K562 (cell line): ENCODE measurements around the gene CLCN6. TPM values are rescaled to one million over a fixed set of nuclear protein-coding genes. Genes with fewer than 3 reads are reported as not detected.

Experiments used
- CCAR2 ChIP-seq: fragments of 200-400 bp; formaldehyde crosslinking; IDR thresholded peaks from 2 replicates; pipeline ENCODE4 v1.6.1; 2017; ENCODE audit warnings: mild to moderate bottlenecking, low read depth, low read length
- CREB3L1 ChIP-seq: fragments of 450-650 bp; IDR thresholded peaks from 2 replicates; pipeline ENCODE4 v1.6.1; 2014; ENCODE audit warnings: low read depth, mild to moderate bottlenecking, moderate library complexity, borderline replicate concordance
- KAT7 ChIP-seq: sonication (generic); formaldehyde crosslinking; IDR thresholded peaks from 2 replicates; pipeline ENCODE4 v1.8.0; 2022; ENCODE audit warnings: missing genetic modification reagents, mild to moderate bottlenecking, borderline replicate concordance
- MCM3 ChIP-seq: fragments of 450-650 bp; IDR thresholded peaks from 2 replicates; pipeline ENCODE4 v1.6.1; 2016
- NCOA6 ChIP-seq: fragments of 450-650 bp; IDR thresholded peaks from 2 replicates; pipeline ENCODE4 v1.6.1; 2017; ENCODE audit warnings: mild to moderate bottlenecking
- NRF1 ChIP-seq, 2 experiments: fragments of 450-650 bp; IDR thresholded peaks in 1 of 2; conservative IDR thresholded peaks in 1 of 2; 2 replicates each; pipeline ENCODE4 v1.6.1; 2014; ENCODE audit warnings: mild to moderate bottlenecking in 2 of 2
- RAD51 ChIP-seq: fragments of 450-650 bp; IDR thresholded peaks from 2 replicates; pipeline ENCODE4 v1.7.1; 2016; ENCODE audit warnings: low read depth, mild to moderate bottlenecking, borderline replicate concordance
- RBFOX2 ChIP-seq: fragments of 200-400 bp; formaldehyde crosslinking; IDR thresholded peaks from 2 replicates; pipeline ENCODE4 v1.6.1; 2017; ENCODE audit warnings: low read depth, mild to moderate bottlenecking, low read length, moderate library complexity
- RBM34 ChIP-seq: fragments of 200-400 bp; formaldehyde crosslinking; IDR thresholded peaks from 2 replicates; pipeline ENCODE4 v1.6.1; 2018; ENCODE audit warnings: low read length, borderline replicate concordance; ENCODE audit not compliant: insufficient read depth
- SLC30A9 ChIP-seq: fragments of 250-450 bp; sonication (Bioruptor Pico); IDR thresholded peaks from 2 replicates; pipeline ENCODE4 v1.8.0; 2022; ENCODE audit warnings: mild to moderate bottlenecking, moderate library complexity
- TCF3 ChIP-seq: sonication (generic); formaldehyde crosslinking; IDR thresholded peaks from 2 replicates; pipeline ENCODE4 v1.4.0; 2020; ENCODE audit warnings: mild to moderate bottlenecking, missing genetic modification reagents
- ZKSCAN8 ChIP-seq: fragments of 200-800 bp; sonication (Bioruptor generic); IDR thresholded peaks from 2 replicates; pipeline ENCODE4 v1.6.1; 2016; ENCODE audit warnings: missing genetic modification characterization, missing compliant biosample characterization
- ZNF165 ChIP-seq: fragments of 250-450 bp; sonication (Bioruptor Pico); IDR thresholded peaks from 2 replicates; pipeline ENCODE4 v1.4.0; 2020; ENCODE audit warnings: borderline replicate concordance
- ZNF24 ChIP-seq: fragments of 450-650 bp; IDR thresholded peaks from 2 replicates; pipeline ENCODE4 v1.6.1; 2016
- ZNF699 ChIP-seq: fragments of 250-450 bp; sonication (Bioruptor Pico); IDR thresholded peaks from 2 replicates; pipeline ENCODE4 v1.8.0; 2021; ENCODE audit warnings: mild to moderate bottlenecking, moderate library complexity; ENCODE audit not compliant: insufficient replicate concordance
- ZNF780A ChIP-seq: fragments of 250-450 bp; sonication (Bioruptor Pico); IDR thresholded peaks from 2 replicates; pipeline ENCODE4 v1.5.0; 2021; ENCODE audit warnings: mild to moderate bottlenecking
- polyA plus RNA-seq, 8 experiments: library from polyadenylated mRNA; depleted of rRNA in 4 of 8; stranded (reverse) in 5 of 8; unstranded in 3 of 8; fragments of >200 nt; fragmentation: Nextera tagmentation in 2 of 8; fragmentation: Illumina TruSeq in 1 of 8; extraction: Ambion mirVana in 2 of 8; extraction: Trizol in 1 of 8; gene quantifications; 2 replicates each; pipeline versions ENCODE4 v1.2.1 to v1.2.3, GENCODE V29; 2011 to 2014; ENCODE audit warnings: inconsistent platforms in 1 of 8, missing spikeins in 1 of 8
- total RNA-seq, 7 experiments: library from RNA; depleted of rRNA in 6 of 7; stranded (reverse); fragments of >200 nt in 6 of 7; fragmentation: Illumina TruSeq in 2 of 7; extraction: Trizol in 2 of 7; gene quantifications; 2 replicates each; pipeline versions ENCODE4 v1.2.1 to v1.2.3, GENCODE V29; 2011 to 2021; ENCODE audit warnings: low replicate concordance in 1 of 7
- TF ChIP-seq, protein P1 (sequence below): IDR thresholded peaks from 2 replicates; pipeline ENCODE4 v1.6.1; 2011; ENCODE audit warnings: borderline replicate concordance, low read depth, mild to moderate bottlenecking, moderate library complexity, low read length; ENCODE audit not compliant: insufficient read depth, poor library complexity, severe bottlenecking
- TF ChIP-seq, protein P2 (sequence below): fragments of 250-450 bp; sonication (Bioruptor Pico); IDR thresholded peaks from 2 replicates; pipeline ENCODE4 v1.8.0; 2021; ENCODE audit warnings: moderate library complexity, mild to moderate bottlenecking, inconsistent platforms
- TF ChIP-seq, protein P3 (sequence below): sonication (generic); formaldehyde crosslinking; IDR thresholded peaks from 2 replicates; pipeline ENCODE4 v1.8.1; 2023; ENCODE audit warnings: mild to moderate bottlenecking, missing genetic modification reagents
- TF ChIP-seq, protein P4 (sequence below): sonication (generic); formaldehyde crosslinking; IDR thresholded peaks from 2 replicates; pipeline ENCODE4 v1.8.1; 2022; ENCODE audit warnings: missing genetic modification reagents

The CLCN6 gene
- total and polyA plus RNA-seq, 9 of the 15 experiments (the other 6 are each of a cell fraction or from before 2014, with no cell fraction given), result 2.0 to 21.8 (median 13.6) TPM

- TF ChIP-seq RBM34 (no peak), CCAR2 (no peak), ZNF165 (CRISPR knock-in tag) (0 out of 2 replicates have a peak, but pooled peaks have one; percentile 80), NRF1 (conservative IDR thresholded peaks at IDR 0.05 in 1 of 2, IDR thresholded peaks at IDR 0.05 in 1 of 2) (peak; percentile 59 to 73), ZNF699 (CRISPR knock-in tag) (no peak), ZKSCAN8 (CRISPR knock-in tag) (no peak; the same call in 1 of the 2 replicates), CREB3L1 (peak; percentile 17; the same call in 1 of the 2 replicates), RAD51 (peak; percentile 67), MCM3 (no peak), RBFOX2 (peak; percentile 78), KAT7 (CRISPR knock-in tag) (no peak), TCF3 (peak; percentile 98), SLC30A9 (CRISPR knock-in tag) (no peak), ZNF24 (peak; percentile 66; the same call in 1 of the 2 replicates), NCOA6 (no peak), ZNF780A (no peak; the same call in 1 of the 2 replicates)
- TF ChIP-seq, protein P1, sequence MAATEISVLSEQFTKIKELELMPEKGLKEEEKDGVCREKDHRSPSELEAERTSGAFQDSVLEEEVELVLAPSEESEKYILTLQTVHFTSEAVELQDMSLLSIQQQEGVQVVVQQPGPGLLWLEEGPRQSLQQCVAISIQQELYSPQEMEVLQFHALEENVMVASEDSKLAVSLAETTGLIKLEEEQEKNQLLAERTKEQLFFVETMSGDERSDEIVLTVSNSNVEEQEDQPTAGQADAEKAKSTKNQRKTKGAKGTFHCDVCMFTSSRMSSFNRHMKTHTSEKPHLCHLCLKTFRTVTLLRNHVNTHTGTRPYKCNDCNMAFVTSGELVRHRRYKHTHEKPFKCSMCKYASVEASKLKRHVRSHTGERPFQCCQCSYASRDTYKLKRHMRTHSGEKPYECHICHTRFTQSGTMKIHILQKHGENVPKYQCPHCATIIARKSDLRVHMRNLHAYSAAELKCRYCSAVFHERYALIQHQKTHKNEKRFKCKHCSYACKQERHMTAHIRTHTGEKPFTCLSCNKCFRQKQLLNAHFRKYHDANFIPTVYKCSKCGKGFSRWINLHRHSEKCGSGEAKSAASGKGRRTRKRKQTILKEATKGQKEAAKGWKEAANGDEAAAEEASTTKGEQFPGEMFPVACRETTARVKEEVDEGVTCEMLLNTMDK, result no peak
- TF ChIP-seq, protein P2, sequence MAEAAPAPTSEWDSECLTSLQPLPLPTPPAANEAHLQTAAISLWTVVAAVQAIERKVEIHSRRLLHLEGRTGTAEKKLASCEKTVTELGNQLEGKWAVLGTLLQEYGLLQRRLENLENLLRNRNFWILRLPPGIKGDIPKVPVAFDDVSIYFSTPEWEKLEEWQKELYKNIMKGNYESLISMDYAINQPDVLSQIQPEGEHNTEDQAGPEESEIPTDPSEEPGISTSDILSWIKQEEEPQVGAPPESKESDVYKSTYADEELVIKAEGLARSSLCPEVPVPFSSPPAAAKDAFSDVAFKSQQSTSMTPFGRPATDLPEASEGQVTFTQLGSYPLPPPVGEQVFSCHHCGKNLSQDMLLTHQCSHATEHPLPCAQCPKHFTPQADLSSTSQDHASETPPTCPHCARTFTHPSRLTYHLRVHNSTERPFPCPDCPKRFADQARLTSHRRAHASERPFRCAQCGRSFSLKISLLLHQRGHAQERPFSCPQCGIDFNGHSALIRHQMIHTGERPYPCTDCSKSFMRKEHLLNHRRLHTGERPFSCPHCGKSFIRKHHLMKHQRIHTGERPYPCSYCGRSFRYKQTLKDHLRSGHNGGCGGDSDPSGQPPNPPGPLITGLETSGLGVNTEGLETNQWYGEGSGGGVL (CRISPR knock-in tag), result no peak
- TF ChIP-seq, protein P3, sequence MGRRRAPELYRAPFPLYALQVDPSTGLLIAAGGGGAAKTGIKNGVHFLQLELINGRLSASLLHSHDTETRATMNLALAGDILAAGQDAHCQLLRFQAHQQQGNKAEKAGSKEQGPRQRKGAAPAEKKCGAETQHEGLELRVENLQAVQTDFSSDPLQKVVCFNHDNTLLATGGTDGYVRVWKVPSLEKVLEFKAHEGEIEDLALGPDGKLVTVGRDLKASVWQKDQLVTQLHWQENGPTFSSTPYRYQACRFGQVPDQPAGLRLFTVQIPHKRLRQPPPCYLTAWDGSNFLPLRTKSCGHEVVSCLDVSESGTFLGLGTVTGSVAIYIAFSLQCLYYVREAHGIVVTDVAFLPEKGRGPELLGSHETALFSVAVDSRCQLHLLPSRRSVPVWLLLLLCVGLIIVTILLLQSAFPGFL (CRISPR knock-in tag), result no peak
- TF ChIP-seq, protein P4, sequence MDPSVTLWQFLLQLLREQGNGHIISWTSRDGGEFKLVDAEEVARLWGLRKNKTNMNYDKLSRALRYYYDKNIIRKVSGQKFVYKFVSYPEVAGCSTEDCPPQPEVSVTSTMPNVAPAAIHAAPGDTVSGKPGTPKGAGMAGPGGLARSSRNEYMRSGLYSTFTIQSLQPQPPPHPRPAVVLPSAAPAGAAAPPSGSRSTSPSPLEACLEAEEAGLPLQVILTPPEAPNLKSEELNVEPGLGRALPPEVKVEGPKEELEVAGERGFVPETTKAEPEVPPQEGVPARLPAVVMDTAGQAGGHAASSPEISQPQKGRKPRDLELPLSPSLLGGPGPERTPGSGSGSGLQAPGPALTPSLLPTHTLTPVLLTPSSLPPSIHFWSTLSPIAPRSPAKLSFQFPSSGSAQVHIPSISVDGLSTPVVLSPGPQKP (CRISPR knock-in tag), result no peak
Measured at GRCh38 chr1:11882814-11883538, 77.0 kb downstream of the CLCN6 start (continued).
